B cell (primary cell): Measurements from ENCODE around the gene SMAGP. TPM values are rescaled to one million over a fixed set of nuclear protein-coding genes. Genes with fewer than 3 reads are reported as not detected.

ENCODE experiments used
- ATAC-seq: fragments of 200-7000 bp; cut with Tn5 transposase; one replicate; pipeline ENCODE4 v1.10.0; 2021; ENCODE audit warnings: low read depth, mild to moderate bottlenecking, moderate number of reproducible peaks, moderate library complexity
- CTCF ChIA-PET: fragments of 350-600 bp; sonication (Branson Sonifier 250); formaldehyde crosslinking; loops from one replicate; lab custom pipeline; 2021; ENCODE audit warnings: antibody characterized with exemption, inconsistent platforms; lab: Charles Lee
- POLR2A ChIA-PET: fragments of 350-600 bp; sonication (Branson Sonifier 250); formaldehyde crosslinking; loops from one replicate; lab custom pipeline; 2021; ENCODE audit warnings: antibody characterized with exemption; lab: Charles Lee
- DNase-seq: peaks from one replicate; pipeline ENCODE4 v3.0.0; 2013
- H2AFZ ChIP-seq: 2 replicates; pipeline ENCODE4 v1.6.1; 2012; ENCODE audit warnings: mild to moderate bottlenecking, low read depth, low read length; ENCODE audit not compliant: insufficient read depth, poor library complexity, severe bottlenecking
- H3K27ac ChIP-seq, 2 donors: 1 replicate in 1 of 2; 2 replicates in 1 of 2; pipeline ENCODE4 v1.5.1; 2012 to 2013; ENCODE audit warnings: low read length in 2 of 2, mild to moderate bottlenecking in 2 of 2, moderate library complexity in 1 of 2
- H3K27me3 ChIP-seq, 4 experiments: fragments of 200-600 bp in 1 of 4; sonication (generic) in 1 of 4; replicated peaks in 1 of 4; 1 replicate in 2 of 4; 2 replicates in 2 of 4; pipeline versions ENCODE4 v1.6.1 to v1.7.0; 2013 to 2016; ENCODE audit warnings: low read length in 3 of 4, mild to moderate bottlenecking in 2 of 4, mixed read lengths in 1 of 4, moderate library complexity in 1 of 4; ENCODE audit not compliant: insufficient read depth in 4 of 4, control insufficient read depth in 3 of 4; ENCODE audit errors: control extremely low read depth in 1 of 4
- H3K36me3 ChIP-seq, 2 experiments: replicated peaks in 1 of 2; 1 replicate in 1 of 2; 2 replicates in 1 of 2; pipeline versions ENCODE4 v1.6.1 to v1.7.1; 2013; ENCODE audit warnings: low read length in 1 of 2; ENCODE audit not compliant: insufficient read depth in 2 of 2, control insufficient read depth in 1 of 2; ENCODE audit errors: control extremely low read depth in 1 of 2, extremely low read depth in 1 of 2
- H3K4me1 ChIP-seq, 2 donors: fragments of 200-600 bp in 1 of 2; sonication (generic) in 1 of 2; 1 replicate in 1 of 2; 2 replicates in 1 of 2; pipeline versions ENCODE4 v1.5.1 to v1.6.1; 2013 to 2017; ENCODE audit warnings: low read length in 2 of 2; ENCODE audit not compliant: control insufficient read depth in 2 of 2, insufficient read depth in 2 of 2
- H3K4me2 ChIP-seq: replicated peaks from 2 replicates; pipeline ENCODE3; 2012; ENCODE audit warnings: mild to moderate bottlenecking, low read depth, low read length; ENCODE audit not compliant: poor library complexity, severe bottlenecking
- H3K4me3 ChIP-seq, 5 experiments: fragments of 200-600 bp in 1 of 5; sonication (generic) in 1 of 5; 1 replicate in 3 of 5; 2 replicates in 2 of 5; pipeline versions ENCODE4 v1.5.1 to v1.7.0; 2011 to 2016; ENCODE audit warnings: low read length in 4 of 5, mild to moderate bottlenecking in 4 of 5, low read depth in 2 of 5, control low read depth in 1 of 5, moderate library complexity in 1 of 5; ENCODE audit not compliant: insufficient read depth in 1 of 5; ENCODE audit errors: control extremely low read depth in 1 of 5, extremely low read depth in 1 of 5
- H3K79me2 ChIP-seq: fragments of 200-600 bp; sonication (generic); one replicate; pipeline ENCODE4 v1.6.0; 2016; ENCODE audit warnings: low read length; ENCODE audit not compliant: control insufficient read depth, insufficient read depth
- H3K9ac ChIP-seq: fragments of 200-600 bp; sonication (generic); 2 replicates; pipeline ENCODE4 v1.6.1; 2017; ENCODE audit warnings: mild to moderate bottlenecking, low read length, moderate library complexity
- H3K9me3 ChIP-seq, 3 donors: one replicate each; pipeline versions ENCODE4 v1.6.1 to v1.7.1; 2013; ENCODE audit warnings: low read length in 2 of 3; ENCODE audit not compliant: control insufficient read depth in 2 of 3, insufficient read depth in 1 of 3; ENCODE audit errors: control extremely low read depth in 1 of 3
- H4K20me1 ChIP-seq: 2 replicates; pipeline ENCODE4 v1.6.0; 2012; ENCODE audit warnings: mild to moderate bottlenecking, low read length; ENCODE audit not compliant: insufficient read depth, control insufficient read depth, poor library complexity, severe bottlenecking
- H3K27ac Mint-ChIP-seq: one replicate; pipeline ENCODE4 v1.8.0; 2021; ENCODE audit warnings: mixed read lengths
- H3K27me3 Mint-ChIP-seq: one replicate; pipeline ENCODE4 v1.8.0; 2021; ENCODE audit warnings: mixed read lengths
- H3K4me1 Mint-ChIP-seq: one replicate; pipeline ENCODE4 v1.8.0; 2021; ENCODE audit warnings: mixed read lengths
- H3K4me3 Mint-ChIP-seq: one replicate; pipeline ENCODE4 v1.8.0; 2021; ENCODE audit warnings: mixed read lengths
- H3K9me3 Mint-ChIP-seq: one replicate; pipeline ENCODE4 v1.8.0; 2022; ENCODE audit warnings: mixed read lengths; ENCODE audit not compliant: insufficient read depth
- EZH2 ChIP-seq: IDR thresholded peaks from 2 replicates; pipeline ENCODE4 v1.6.1; 2012; ENCODE audit warnings: borderline replicate concordance, low read depth, mild to moderate bottlenecking, moderate library complexity, low read length; ENCODE audit not compliant: insufficient read depth, poor library complexity, severe bottlenecking
- WGBS: methylation state at CpG from one replicate; pipeline ENCODE4 v1.1.5; 2013; ENCODE audit warnings: missing lambda C conversion rate; ENCODE audit not compliant: insufficient coverage; 5-methylcytosine and 5-hydroxymethylcytosine counted together
- intact Hi-C: fragments of 100-400 bp; cut with micrococcal nuclease; formaldehyde crosslinking; loops from one replicate; pipeline ENCODE4 v1.10.0; 2022
- polyA plus RNA-seq: library from polyadenylated mRNA; depleted of rRNA; stranded (reverse); fragments of >200 nt; gene quantifications from 2 replicates; pipeline ENCODE4 v1.2.3, GENCODE V29; 2012
- total RNA-seq, 2 donors: library from RNA; stranded (reverse); fragments of 120-200 nt in 1 of 2; gene quantifications; 1 replicate in 1 of 2; 2 replicates in 1 of 2; pipeline versions ENCODE4 v1.2.3 to v1.2.4, GENCODE V29; 2013 to 2022
- TF ChIP-seq, protein P1 (sequence below): fragments of 200-600 bp; IDR thresholded peaks from one replicate; pipeline ENCODE4 v1.8.0; 2022; ENCODE audit warnings: antibody characterized with exemption, mild to moderate bottlenecking

Gene SMAGP
- total and polyA plus RNA-seq, 2 donors (not counting 1 experiment from before 2014, with no cell fraction given) = 10.4 to 21.6 TPM

DNA sequence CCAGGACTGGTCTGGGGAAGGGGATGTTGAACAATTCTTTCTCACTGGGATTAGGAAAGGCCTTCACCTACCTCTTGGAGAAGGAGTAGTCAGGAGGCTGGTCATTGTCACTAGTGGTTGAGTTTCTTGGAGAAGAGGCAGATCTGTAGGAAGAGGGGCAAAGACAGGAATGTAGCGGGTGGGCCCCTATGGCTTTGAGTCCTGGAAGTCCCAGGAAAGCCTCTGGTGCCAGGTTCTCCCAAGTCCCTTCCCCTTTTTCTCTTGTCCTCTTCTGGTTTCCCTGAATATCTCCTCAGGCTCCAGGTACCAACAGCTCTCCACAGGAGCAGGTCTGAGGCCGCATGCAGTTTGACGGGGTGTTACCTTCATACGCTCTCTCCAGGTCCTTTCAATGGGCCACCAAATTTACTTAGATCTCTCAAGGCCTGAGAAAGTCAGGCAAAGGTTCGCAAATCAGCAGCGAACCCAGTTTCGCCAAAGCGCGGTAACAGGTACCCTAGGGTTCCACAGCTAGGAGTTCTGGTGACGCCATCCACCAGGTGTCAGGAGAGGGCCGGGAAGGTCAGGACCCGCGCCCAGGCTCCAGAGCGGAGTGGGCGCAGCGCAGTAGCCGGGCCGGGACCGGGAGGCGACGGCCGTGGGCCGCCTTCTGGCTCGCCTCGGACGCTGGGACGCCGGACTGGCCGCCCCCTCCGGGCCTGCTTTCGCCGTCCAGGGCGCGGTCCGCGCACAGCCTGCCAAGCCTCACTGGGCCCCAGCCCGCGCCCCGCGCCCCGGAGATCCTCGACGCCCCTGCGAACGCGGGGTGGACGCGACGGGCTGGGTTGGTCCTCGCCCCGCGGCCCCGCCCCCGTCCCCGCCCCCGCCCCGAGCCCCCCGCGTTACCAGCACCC is 795 bp downstream of the SMAGP start:
- TF ChIP-seq, protein P1, sequence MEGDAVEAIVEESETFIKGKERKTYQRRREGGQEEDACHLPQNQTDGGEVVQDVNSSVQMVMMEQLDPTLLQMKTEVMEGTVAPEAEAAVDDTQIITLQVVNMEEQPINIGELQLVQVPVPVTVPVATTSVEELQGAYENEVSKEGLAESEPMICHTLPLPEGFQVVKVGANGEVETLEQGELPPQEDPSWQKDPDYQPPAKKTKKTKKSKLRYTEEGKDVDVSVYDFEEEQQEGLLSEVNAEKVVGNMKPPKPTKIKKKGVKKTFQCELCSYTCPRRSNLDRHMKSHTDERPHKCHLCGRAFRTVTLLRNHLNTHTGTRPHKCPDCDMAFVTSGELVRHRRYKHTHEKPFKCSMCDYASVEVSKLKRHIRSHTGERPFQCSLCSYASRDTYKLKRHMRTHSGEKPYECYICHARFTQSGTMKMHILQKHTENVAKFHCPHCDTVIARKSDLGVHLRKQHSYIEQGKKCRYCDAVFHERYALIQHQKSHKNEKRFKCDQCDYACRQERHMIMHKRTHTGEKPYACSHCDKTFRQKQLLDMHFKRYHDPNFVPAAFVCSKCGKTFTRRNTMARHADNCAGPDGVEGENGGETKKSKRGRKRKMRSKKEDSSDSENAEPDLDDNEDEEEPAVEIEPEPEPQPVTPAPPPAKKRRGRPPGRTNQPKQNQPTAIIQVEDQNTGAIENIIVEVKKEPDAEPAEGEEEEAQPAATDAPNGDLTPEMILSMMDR = peak; percentile 25
- TF ChIP-seq EZH2 = no peak
- Histone ChIP-seq H3K79me2 (no peaks in the 10 kb centered on the region), H3K4me2 (peak overlapping the region; percentile 97), H2AFZ (peak overlapping the region; percentile 83), H3K4me1 (peaks cover 20 to 23% of the 10 kb centered on the region in 2 donors), H3K9me3 (peaks cover 0 to 2% (median 0%) of the 10 kb centered on the region in 3 donors), H3K27ac (peak overlapping the region in 1 of 2 donors; percentile 56), H4K20me1 (no peaks in the 10 kb centered on the region), H3K27me3 (no peaks in the 10 kb centered on the region), H3K36me3 (no peaks in the 10 kb centered on the region), H3K4me3 (peak overlapping the region; percentile 9 to 86 (median 70)), H3K9ac (peak overlapping the region; percentile 76)
- 7% methylated on average over 55 of the region's 59 CpGs for WGBS
- ChIA-PET CTCF (interaction anchor here (0.5 to 7.1 kb wide), 16 partner anchors 20 to 540 kb away, joined by 3 to 127 read pairs (median 4); partner anchors contain the start of gene DAZAP2), POLR2A (interaction anchor here (0.9 to 2.2 kb wide), 7 partner anchors 30 to 186 kb away, joined by 3 to 16 read pairs (median 4); partner anchors contain the start of genes CSRNP2 and DAZAP2)
- DNase-seq (peak; percentile 76), ATAC-seq (peak; percentile 52)
- intact Hi-C loops = loop anchor here (1.0 to 2.0 kb wide), 6 partner anchors 31 to 263 kb away; partner anchors contain the start of gene DAZAP2
- peaks cover 36% of the 10 kb centered on the region for H3K4me1 Mint-ChIP-seq
- H3K27me3 Mint-ChIP-seq = no peaks in the 10 kb centered on the region
- peak overlapping the region; percentile 95 for H3K4me3 Mint-ChIP-seq
- no peaks in the 10 kb centered on the region for H3K9me3 Mint-ChIP-seq
- H3K27ac Mint-ChIP-seq = peak overlapping the region; percentile 91
